LNCaP clone FGC (cell line): ENCODE measurements around the gene PHYHIPL.

ENCODE experiments used
- DNase-seq: peaks from one replicate; pipeline ENCODE4 v3.0.0-alpha.2; 2011; ENCODE audit warnings: low read depth
- H3K4me3 ChIP-seq: 2 replicates; pipeline ENCODE4 v1.5.1; 2011; ENCODE audit warnings: mild to moderate bottlenecking, low read depth, low read length, control low read depth
- CTCF ChIP-seq: IDR thresholded peaks from 2 replicates; pipeline ENCODE4 v1.5.1; 2012; ENCODE audit warnings: mild to moderate bottlenecking; ENCODE audit not compliant: control insufficient read depth, insufficient read depth; ENCODE audit errors: extremely low read depth

PHYHIPL gene

GRCh38 chr10:59134785-59135184 lies 41.7 kb upstream of the PHYHIPL start:
- no peak overlapping the region for H3K4me3 ChIP-seq
- TF ChIP-seq CTCF = no peak
- DNase-seq = no peak

GRCh38 chr10:59135275-59135674 lies 41.2 kb upstream of the PHYHIPL start:
- no peak for DNase-seq
- no peak overlapping the region for H3K4me3 ChIP-seq
- no peak for TF ChIP-seq CTCF

- H3K4me3 ChIP-seq = no peak overlapping the region
- TF ChIP-seq CTCF = no peak
- DNase-seq = no peak
These were observed 38.4 kb upstream of the PHYHIPL start for GRCh38 chr10:59138052-59138451.

GRCh38 chr10:59143544-59143943 lies 32.9 kb upstream of the PHYHIPL start:
- no peak overlapping the region for H3K4me3 ChIP-seq
- no peak for DNase-seq
- no peak for TF ChIP-seq CTCF

- no peak overlapping the region for H3K4me3 ChIP-seq
- TF ChIP-seq CTCF = no peak
- no peak for DNase-seq
These were observed 27.7 kb upstream of the PHYHIPL start for GRCh38 chr10:59148701-59149100.

GRCh38 chr10:59155556-59155955 lies 20.9 kb upstream of the PHYHIPL start:
- TF ChIP-seq CTCF = no peak
- DNase-seq = no peak
- H3K4me3 ChIP-seq = no peak overlapping the region

- no peak for TF ChIP-seq CTCF
- no peak for DNase-seq
- H3K4me3 ChIP-seq = no peak overlapping the region
These were observed 8.9 kb upstream of the PHYHIPL start for GRCh38 chr10:59167512-59167911.
